IMR-90 (cell line): ENCODE results near the gene SPCS2. TPM values are rescaled to one million over a fixed set of nuclear protein-coding genes. Genes with fewer than 3 reads are reported as not detected.

Experiments
- ATAC-seq: fragments of 200-7000 bp; cut with Tn5 transposase; 2 replicates; pipeline ENCODE4 v1.9.1; 2020; ENCODE audit warnings: low read depth, mild to moderate bottlenecking, moderate library complexity
- BruUV-seq: library from RNA; stranded (reverse); fragments of 400-500 nt; replicated peaks from 2 replicates; lab custom pipeline; 2021; lab: Mats Ljungman, UMichigan
- CTCF ChIA-PET: fragments of 300-600 bp; formaldehyde crosslinking; extraction: SDS; loops from one replicate; lab custom pipeline; 2021; ENCODE audit warnings: antibody characterized with exemption; lab: Yijun Ruan, JAX
- POLR2A ChIA-PET: fragments of 300-600 bp; sonication (Branson Sonifier 250); formaldehyde crosslinking; loops from one replicate; lab custom pipeline; 2022; ENCODE audit warnings: antibody characterized with exemption; ENCODE audit not compliant: unreplicated experiment; lab: Charles Lee
- DNase-seq: peaks from one replicate; pipeline ENCODE4 v3.0.0; 2013
- H2AFZ ChIP-seq: replicated peaks from 2 replicates; pipeline ENCODE3; 2013; ENCODE audit warnings: low read length, mild to moderate bottlenecking; ENCODE audit not compliant: poor library complexity
- H2AK5ac ChIP-seq: 2 replicates; pipeline ENCODE4 v1.6.1; 2013; ENCODE audit warnings: low read depth, low read length, inconsistent platforms
- H2AK9ac ChIP-seq: replicated peaks from 2 replicates; pipeline ENCODE3; 2013; ENCODE audit warnings: mild to moderate bottlenecking, low read depth, low read length, moderate library complexity; ENCODE audit not compliant: poor library complexity
- H2BK120ac ChIP-seq: 2 replicates; pipeline ENCODE4 v1.6.1; 2013; ENCODE audit warnings: low read depth, low read length, inconsistent platforms
- H2BK15ac ChIP-seq: 3 replicates; pipeline ENCODE4 v1.6.1; 2013; ENCODE audit warnings: low read depth, low read length, inconsistent platforms
- H2BK20ac ChIP-seq: 2 replicates; pipeline ENCODE4 v1.6.1; 2013; ENCODE audit warnings: low read depth, mild to moderate bottlenecking, inconsistent platforms, low read length, moderate library complexity
- H2BK5ac ChIP-seq: 2 replicates; pipeline ENCODE4 v1.6.1; 2013; ENCODE audit warnings: mild to moderate bottlenecking, low read depth, low read length, inconsistent platforms; ENCODE audit not compliant: poor library complexity, severe bottlenecking
- H3K14ac ChIP-seq: replicated peaks from 2 replicates; pipeline ENCODE4 v1.6.1; 2013; ENCODE audit warnings: low read depth, low read length, inconsistent platforms
- H3K18ac ChIP-seq: 2 replicates; pipeline ENCODE4 v1.6.1; 2013; ENCODE audit warnings: low read depth, low read length, control low read depth
- H3K23ac ChIP-seq: 2 replicates; pipeline ENCODE4 v1.6.1; 2013; ENCODE audit warnings: low read depth, low read length, inconsistent platforms
- H3K27ac ChIP-seq: 2 replicates; pipeline ENCODE4 v1.5.1; 2013; ENCODE audit warnings: mild to moderate bottlenecking, control low read depth, low read length; ENCODE audit not compliant: insufficient read depth
- H3K27me3 ChIP-seq: 2 replicates; pipeline ENCODE4 v1.6.1; 2013; ENCODE audit warnings: low read length; ENCODE audit not compliant: control insufficient read depth, insufficient read depth
- H3K36me3 ChIP-seq: 2 replicates; pipeline ENCODE4 v1.6.1; 2013; ENCODE audit warnings: low read length, mixed read lengths; ENCODE audit not compliant: control insufficient read depth, insufficient read depth
- H3K4ac ChIP-seq: 2 replicates; pipeline ENCODE4 v1.6.1; 2013; ENCODE audit warnings: low read depth, low read length, inconsistent platforms
- H3K4me1 ChIP-seq: 2 replicates; pipeline ENCODE4 v1.6.1; 2013; ENCODE audit warnings: low read length, mixed read lengths; ENCODE audit not compliant: control insufficient read depth, insufficient read depth
- H3K4me2 ChIP-seq: 2 replicates; pipeline ENCODE4 v1.6.1; 2013; ENCODE audit warnings: low read depth, mild to moderate bottlenecking, control low read depth, low read length, moderate library complexity
- H3K4me3 ChIP-seq: 2 replicates; pipeline ENCODE4 v1.5.1; 2013; ENCODE audit warnings: low read depth, mild to moderate bottlenecking, control low read depth, low read length, moderate library complexity; ENCODE audit not compliant: insufficient read depth
- H3K56ac ChIP-seq: 2 replicates; pipeline ENCODE4 v1.6.1; 2013; ENCODE audit warnings: low read length, inconsistent platforms; ENCODE audit not compliant: insufficient read depth; ENCODE audit errors: extremely low read depth
- H3K79me1 ChIP-seq, 2 experiments: 2 replicates each; pipeline ENCODE4 v1.6.1; 2013; ENCODE audit warnings: low read length in 2 of 2, inconsistent platforms in 1 of 2, low read depth in 1 of 2
- H3K9ac ChIP-seq: 2 replicates; pipeline ENCODE4 v1.6.1; 2013; ENCODE audit warnings: low read depth, low read length, control low read depth
- H3K9me1 ChIP-seq: 2 replicates; pipeline ENCODE4 v1.6.1; 2013; ENCODE audit warnings: low read length, inconsistent platforms; ENCODE audit not compliant: insufficient read depth
- H3K9me3 ChIP-seq: 2 replicates; pipeline ENCODE4 v1.6.1; 2013; ENCODE audit warnings: low read length; ENCODE audit not compliant: control insufficient read depth, insufficient read depth
- H4K20me1 ChIP-seq: 2 replicates; pipeline ENCODE4 v1.6.1; 2013; ENCODE audit warnings: low read length, inconsistent platforms; ENCODE audit not compliant: insufficient read depth
- H4K5ac ChIP-seq: 2 replicates; pipeline ENCODE4 v1.6.1; 2013; ENCODE audit warnings: mild to moderate bottlenecking, low read depth, low read length, control low read depth
- H4K8ac ChIP-seq, 2 experiments: 2 replicates each; pipeline ENCODE4 v1.6.1; 2013; ENCODE audit warnings: low read depth in 2 of 2, low read length in 2 of 2, control low read depth in 1 of 2, inconsistent platforms in 1 of 2
- H4K91ac ChIP-seq: 2 replicates; pipeline ENCODE4 v1.6.1; 2013; ENCODE audit warnings: low read depth, low read length, inconsistent platforms; ENCODE audit not compliant: insufficient read depth
- BHLHE40 ChIP-seq: fragments of 150-350 bp; IDR thresholded peaks from 2 replicates; pipeline ENCODE4 v1.6.1; 2016; ENCODE audit warnings: mild to moderate bottlenecking, low read depth, low read length
- FOS ChIP-seq: fragments of 150-350 bp; IDR thresholded peaks from 2 replicates; pipeline ENCODE4 v1.6.1; 2016; ENCODE audit warnings: low read depth, low read length
- RFX5 ChIP-seq: IDR thresholded peaks from 2 replicates; pipeline ENCODE4 v1.8.0; 2012; ENCODE audit warnings: low read depth, mild to moderate bottlenecking, low read length, moderate library complexity
- SMC3 ChIP-seq: fragments of 150-350 bp; IDR thresholded peaks from 2 replicates; pipeline ENCODE4 v1.6.1; 2016; ENCODE audit warnings: low read depth, mild to moderate bottlenecking, antibody characterized with exemption, low read length, moderate library complexity
- WGBS, 2 experiments: methylation state at CpG; one replicate each; pipeline versions ENCODE4 v1.1.5 to v1.1.7; 2013; ENCODE audit warnings: missing lambda C conversion rate in 2 of 2; ENCODE audit not compliant: insufficient read length in 1 of 2; ENCODE audit errors: extremely low coverage in 2 of 2; 5-methylcytosine and 5-hydroxymethylcytosine counted together
- dilution Hi-C: fragments of 300-500 bp; cut with HindIII; formaldehyde crosslinking; loops from one replicate; pipeline ENCODE4 v1.14.3; 2018; ENCODE audit warnings: low sequenced_read_pairs; ENCODE audit not compliant: unreplicated experiment
- in situ Hi-C: fragments of 300-500 bp; cut with MboI; formaldehyde crosslinking; loops from 3 replicates; pipeline ENCODE4 v1.14.3; 2019; ENCODE audit warnings: low sequenced_read_pairs, inconsistent platforms, mixed read lengths
- intact Hi-C: fragments of 100-400 bp; cut with micrococcal nuclease; formaldehyde crosslinking; loops from 2 replicates; pipeline ENCODE4 v1.10.0; 2022
- polyA plus RNA-seq, 3 experiments: library from polyadenylated mRNA; depleted of rRNA; stranded (reverse); fragments of >200 nt; gene quantifications; 2 replicates each; pipeline ENCODE4 v1.2.3, GENCODE V29; 2012; ENCODE audit warnings: low replicate concordance in 1 of 3
- total RNA-seq: library from RNA; depleted of rRNA; stranded (reverse); fragments of >200 nt; gene quantifications from 2 replicates; pipeline ENCODE4 v1.2.3, GENCODE V29; 2012

Gene SPCS2
- total and polyA plus RNA-seq, 2 of the 4 experiments (the other 2 are of a cell fraction) = 15.4 to 76.0 TPM

GRCh38 chr11:74978041-74978440 lies 29.0 kb downstream of the SPCS2 start:
- Histone ChIP-seq H3K79me1 (peaks cover 11 to 22% of the 10 kb centered on the region in 2 experiments), H2BK15ac (no peak overlapping the region), H2AK5ac (no peak overlapping the region), H3K27ac (no peak overlapping the region), H3K23ac (no peak overlapping the region), H3K18ac (no peak overlapping the region), H3K9me1 (0 out of 2 replicates have a peak, but pooled peaks cover under 1% of the 10 kb centered on the region), H2BK20ac (no peak overlapping the region), H2BK120ac (no peak overlapping the region), H3K4me1 (no peaks in the 10 kb centered on the region), H2BK5ac (no peak overlapping the region), H3K9me3 (no peaks in the 10 kb centered on the region), H3K4ac (no peak overlapping the region), H4K8ac (no peak overlapping the region), H4K5ac (no peak overlapping the region), H3K56ac (no peak overlapping the region), H4K20me1 (no peaks in the 10 kb centered on the region), H3K27me3 (no peaks in the 10 kb centered on the region), H4K91ac (no peak overlapping the region), H3K36me3 (peaks cover 12% of the 10 kb centered on the region), H3K4me2 (no peak overlapping the region), H2AK9ac (no peak overlapping the region), H3K14ac (no peak overlapping the region), H3K9ac (no peak overlapping the region), H3K4me3 (no peak overlapping the region), H2AFZ (no peak overlapping the region)
- in situ Hi-C loops (no loop called here), intact Hi-C loops (no loop called here), dilution Hi-C loops (no loop called here)
- DNase-seq (no peak), ATAC-seq (no peak)
- no peak for TF ChIP-seq BHLHE40
- no peak for TF ChIP-seq RFX5
- TF ChIP-seq SMC3 = no peak
- TF ChIP-seq FOS = no peak
- CTCF ChIA-PET = no interaction called here
- WGBS, 2 experiments = 100% methylated on average over 2 of the region's 4 CpGs; no CpG with 5 or more reads in 1 of the 2 experiments
- POLR2A ChIA-PET = no interaction called here
- BruUV-seq = no TSS peak
